ENCODE data around the gene MYL5.

- TF ChIP-seq POLR2A (IDR thresholded peaks at IDR 0.05) (no peak), CTCF (IDR thresholded peaks at IDR 0.05) (no peak)
Measured at GRCh38 chr4:627347-628125, 46.8 kb upstream of the MYL5 start.
